Stimulated activated CD4-positive, alpha-beta T cell treated with anti-CD3 and anti-CD28 coated beads, Interleukin-12 subunit alpha, Interleukin-12 subunit beta, amount 100 ng/mL, for 48 hours (primary cell): ENCODE data around the gene CORO7.

Experiments
- DNase-seq, 3 donors: peaks; one replicate each; pipeline ENCODE4 v3.0.0-alpha.2; 2020; ENCODE audit warnings: low read depth in 2 of 3, low spot score in 1 of 3

CORO7 gene

DNA sequence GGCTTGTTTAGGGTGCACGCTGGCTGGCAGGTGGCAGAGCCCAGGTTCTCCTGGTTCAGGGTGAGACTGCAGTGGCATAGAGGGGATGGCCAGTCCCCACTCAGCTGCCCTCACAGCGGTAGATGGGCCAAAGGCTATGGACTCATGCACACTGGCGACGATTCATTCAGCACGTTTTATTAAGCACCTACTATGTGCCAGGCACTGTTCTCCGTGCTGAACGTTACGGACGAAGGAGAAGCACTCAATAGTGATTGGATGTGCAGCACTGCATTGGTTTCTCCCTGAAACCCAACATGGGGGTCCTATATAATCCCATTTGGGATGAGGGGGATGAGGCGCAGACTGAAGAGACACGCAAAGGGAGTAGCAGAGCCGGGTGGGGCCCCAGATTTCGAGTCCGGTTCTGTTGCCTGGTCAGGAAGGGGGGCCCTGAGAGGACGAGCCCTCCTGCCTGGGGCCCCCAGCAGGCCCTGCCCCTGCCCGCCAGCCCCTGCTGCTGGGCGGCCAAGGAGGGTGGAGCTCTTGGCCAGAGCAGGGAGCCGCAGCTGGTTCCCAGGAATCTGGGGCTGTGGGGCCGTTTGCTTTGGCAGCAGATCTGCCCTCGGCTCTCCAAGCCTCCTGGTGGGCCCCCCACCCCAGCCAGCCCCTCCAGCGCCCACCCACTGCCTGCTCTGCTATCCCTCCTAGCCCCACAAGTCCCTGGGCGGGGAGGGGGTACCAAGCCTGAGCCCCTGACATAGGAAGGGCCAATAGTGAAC lies 91.7 kb downstream of the CORO7 start:
- no peak for DNase-seq

DNA sequence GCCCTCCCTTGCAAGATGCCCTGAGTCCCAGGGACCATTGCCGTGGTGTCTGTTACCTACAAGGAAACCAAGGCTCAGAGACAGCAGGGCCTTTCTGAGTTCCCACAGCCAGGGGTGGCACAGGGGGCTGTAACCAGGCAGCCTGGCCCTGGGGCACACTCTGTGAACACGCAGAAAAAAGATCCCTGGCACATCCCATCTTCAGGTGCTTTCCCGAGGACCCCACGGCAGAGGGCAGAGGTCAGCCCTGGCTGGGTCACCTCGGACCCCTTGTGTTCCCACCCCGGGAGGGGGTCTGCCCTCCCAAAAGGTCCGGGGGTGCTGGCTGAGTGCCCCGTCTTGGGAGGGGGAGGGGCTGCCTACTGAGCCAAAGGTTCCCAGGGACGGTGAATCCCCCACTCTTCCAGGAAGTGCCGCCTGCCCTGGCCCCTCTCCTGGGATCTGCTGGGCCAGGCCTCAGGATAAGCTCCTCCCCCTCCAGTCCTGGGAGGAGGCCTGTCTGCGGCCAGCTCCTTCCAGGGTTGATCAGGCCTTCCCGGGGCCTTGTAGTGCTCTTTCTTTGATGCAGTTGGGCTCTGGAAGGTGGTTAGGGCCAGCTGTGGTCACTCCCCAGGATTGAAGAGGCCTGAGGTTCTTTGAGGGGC lies 92.4 kb downstream of the CORO7 start:
- DNase-seq = no peak

DNA sequence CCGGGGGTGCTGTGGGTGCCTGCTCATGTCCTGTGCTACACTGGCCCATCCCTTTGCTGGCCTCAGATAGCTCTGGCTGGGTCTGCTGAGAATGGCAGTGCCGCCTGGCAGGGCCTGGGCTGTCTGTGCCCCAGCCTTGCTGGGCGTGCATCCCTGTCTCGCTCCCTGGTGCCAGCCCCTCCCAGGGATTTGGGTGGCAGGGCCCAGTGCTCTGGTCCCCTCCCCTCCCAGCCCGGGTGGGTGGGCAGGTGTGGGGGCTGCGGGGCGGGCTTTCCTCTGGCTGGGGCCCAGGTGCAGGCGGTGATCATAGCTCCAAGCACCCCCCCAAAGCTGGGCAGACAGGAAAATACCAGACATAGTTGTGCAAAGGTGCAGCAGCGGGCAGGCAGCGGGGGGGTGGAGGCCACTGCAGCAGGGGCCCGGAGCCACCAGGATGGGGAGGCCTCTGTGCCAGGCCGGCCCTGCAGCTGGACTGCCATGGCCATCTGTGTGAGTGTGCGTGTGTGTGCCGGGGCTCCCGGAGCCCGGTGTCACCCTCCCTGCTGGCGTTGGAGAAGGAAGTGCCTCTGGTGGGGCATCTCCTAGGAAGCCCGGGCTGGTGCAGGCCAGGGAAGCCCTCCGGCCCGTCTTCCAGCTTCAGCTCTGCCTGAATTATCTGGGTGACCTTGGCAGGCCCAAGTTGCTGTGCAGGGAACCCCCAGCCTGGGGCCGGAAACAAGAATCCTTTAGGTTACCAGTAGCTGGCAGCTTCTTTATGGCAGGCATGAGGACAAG lies 93.1 kb downstream of the CORO7 start:
- DNase-seq = no peak

DNA sequence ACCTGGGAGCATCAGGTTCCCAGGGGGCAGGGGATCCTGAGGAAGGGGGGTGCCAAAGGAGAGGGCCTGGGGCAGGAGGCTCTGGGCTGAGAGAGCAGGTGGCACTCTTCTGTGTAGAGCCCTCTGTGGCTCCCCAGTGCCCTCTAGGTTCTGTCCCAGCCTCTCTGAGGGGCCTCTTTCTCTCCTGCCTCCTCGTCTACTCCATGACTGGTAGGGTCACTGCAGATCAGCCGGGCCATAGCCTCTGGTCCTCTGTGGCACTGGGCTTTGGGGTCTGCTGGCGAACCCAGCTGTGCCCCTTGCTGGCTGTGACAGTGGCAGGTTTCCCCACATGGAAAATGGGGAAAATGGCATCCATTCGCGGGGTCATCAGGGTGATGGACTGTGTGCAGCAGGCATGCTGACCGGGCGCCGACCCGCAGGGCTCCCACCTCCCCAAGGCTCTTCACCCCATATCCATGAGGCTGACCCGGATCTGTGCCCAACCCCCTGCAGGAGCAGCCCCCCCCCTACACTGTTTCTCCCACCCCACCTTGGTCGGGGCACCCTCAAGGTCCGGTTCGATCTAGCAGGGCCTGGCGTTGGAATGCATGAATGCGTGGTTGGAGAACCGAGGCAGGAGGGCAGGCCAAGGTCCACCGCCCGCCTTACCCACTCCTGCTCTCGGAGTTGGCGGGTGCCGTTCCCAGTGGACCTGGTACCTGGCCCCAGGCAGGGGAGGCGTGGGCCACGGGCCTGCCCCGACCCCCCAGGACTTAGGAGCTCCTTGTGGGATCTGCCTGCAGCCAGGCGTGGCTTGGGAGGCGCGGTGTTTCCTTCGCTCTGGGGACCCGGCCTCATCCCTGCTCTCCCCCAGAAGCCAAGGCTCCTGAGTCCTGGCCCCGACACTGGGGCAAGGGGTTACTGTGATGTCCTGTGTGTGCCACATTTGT lies 94.0 kb downstream of the CORO7 start:
- DNase-seq = no peak

DNA sequence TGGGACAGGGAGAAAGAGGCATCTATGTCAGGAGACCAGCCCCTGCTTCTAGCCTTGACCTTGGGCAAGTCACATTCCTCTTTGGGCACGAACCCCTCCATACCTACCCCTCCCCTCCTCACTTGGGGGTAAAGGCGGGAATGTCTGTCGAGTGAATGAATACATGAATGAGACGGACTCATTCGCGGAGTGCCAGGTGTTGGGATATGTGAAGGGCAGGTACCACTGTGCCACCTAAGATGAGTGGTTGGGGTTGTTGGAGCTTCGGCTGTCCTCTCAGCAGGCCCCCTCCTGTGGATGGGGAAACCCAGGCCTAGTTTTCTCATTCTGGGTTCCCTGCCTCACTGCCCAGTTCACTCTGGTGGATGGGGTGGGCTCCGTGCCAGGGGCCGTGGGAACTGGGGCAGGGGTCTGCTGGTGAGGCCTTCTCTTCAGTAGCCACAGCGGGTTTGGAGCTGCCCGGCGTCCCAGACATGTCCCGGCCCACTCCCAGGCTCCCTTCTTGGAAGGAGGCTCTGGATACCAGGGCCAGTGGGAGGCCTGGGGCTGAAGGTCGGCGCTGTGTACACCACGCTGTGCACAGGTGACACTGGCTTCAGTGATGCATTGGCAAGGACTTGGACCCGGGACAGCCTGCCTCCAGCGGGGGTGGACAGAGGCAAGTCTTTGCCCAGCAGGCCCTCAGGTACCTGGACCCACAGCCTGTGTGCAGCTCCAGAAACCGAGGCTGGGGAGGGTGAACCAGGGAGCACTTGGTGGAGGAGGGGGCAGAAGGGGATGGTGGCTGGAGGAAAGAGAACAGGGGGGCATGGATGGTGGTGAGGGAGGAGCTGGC lies 94.9 kb downstream of the CORO7 start:
- DNase-seq = no peak

DNA sequence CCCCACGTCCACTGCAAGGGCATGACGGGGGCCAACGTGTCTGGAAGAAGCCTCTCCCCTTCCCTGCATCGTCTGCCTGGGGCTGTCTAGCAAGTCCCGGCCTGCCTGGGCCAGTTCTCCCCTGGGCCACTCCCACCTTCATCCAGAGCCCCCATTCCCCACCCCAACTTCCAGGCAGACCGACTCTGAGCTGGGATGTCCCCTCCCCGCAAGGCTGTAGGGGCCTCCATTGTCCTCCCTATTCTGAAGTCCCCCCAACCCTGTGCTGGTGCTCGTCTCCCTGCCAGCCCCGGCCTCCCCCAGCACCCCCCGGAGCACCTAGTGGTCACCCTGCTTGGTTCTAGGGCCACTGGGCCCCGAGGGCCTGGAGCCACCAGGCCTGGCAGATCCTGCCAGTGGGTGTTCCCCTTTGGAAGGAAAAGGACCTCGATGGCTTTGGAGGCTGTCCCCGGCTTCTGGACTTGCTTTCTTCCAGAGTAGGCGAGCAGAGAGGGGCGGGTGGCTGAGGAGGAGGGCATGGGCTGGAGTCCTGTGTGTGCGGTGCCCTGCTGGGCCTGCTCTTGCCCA lies 95.7 kb downstream of the CORO7 start:
- DNase-seq = no peak

DNA sequence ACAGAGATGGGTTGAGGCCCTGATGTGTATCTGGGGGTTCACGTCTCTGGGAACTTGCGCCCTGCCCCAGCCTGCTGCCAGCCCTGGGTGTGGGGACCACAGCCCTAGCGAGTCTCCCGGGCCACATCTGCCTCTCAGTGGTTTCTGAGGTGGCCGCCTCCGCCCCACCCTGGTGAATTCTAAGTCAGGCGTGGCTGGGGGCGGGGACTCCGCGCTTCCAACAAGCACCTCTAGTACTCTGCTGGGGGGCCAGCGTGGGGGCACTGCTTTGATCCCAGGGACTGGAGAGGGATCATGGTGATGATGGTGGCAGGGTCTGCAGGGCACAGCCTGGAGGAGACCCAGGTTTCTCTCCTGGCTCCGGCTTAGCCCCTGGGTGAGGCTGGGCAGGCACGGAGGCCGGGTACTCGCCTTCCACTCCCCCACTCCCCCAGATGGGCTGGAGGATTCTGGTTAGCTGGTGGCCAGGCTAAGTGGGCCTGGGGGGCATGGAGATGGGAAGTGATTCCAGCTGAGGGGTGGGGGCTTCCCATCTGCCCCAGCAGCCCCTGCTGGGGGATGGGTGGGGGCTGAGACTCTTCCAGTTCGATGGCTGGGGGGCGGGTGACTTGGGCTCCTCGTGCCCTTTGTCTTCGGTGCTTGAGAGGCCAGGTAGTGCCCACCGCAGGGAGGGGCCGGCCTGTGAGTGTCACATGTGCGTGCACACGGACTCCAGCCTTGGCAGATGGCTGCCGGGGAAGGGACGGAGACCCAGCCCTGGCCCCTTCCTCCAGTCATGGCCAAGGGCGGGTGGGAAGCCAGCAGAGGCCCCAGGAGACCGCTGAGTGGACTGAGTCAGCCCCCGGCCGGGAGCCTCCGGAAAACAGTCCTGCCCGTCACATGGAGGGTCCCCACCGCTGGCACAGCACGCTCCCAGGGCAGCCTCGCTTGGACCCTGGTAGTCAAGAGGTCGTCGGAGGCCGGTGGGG lies 96.7 kb downstream of the CORO7 start:
- DNase-seq = peak in 1 of 3 donors; percentile 50

DNA sequence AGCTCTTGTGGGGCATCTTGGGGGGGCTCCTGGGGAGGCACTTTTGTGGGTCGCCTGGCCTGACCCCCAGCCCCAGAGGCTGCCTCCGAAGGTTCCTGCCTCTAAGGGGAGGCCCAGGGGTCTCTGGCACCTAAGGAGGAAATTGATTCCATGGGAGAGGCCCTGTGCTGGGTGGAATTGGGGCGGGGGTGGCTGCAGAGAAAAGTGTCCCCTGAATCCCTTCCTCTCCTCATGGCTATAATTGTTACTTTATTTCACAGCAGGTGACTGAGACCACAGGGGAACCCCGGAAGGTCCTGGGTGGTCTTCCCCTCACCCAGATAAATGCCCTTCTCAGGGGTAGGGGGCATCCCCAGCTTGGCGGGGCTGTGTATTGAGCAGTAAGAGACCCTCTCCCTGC lies 97.4 kb downstream of the CORO7 start:
- DNase-seq = no peak

DNA sequence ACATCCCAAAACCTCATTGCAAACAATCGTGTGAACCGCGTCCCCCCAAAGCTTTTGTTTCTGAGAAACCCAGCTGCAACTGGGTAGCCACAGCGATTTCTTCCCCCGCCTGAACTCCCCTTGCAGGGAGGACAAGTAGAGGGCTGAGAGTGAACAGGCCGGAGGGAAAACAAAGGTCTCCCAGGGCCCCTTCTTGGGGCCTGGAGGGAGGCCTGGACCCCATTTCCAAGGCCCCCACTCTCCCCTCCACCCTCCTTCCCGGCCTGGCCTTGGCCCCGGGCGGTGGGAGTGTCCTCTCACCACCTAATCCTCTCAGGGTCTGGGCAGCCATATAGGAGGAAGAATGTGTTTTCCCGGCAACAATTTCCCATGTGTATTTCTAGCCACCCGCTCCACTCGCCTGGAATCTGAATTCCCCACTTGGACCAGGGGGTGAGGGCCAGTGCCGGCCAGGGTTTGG lies 97.9 kb downstream of the CORO7 start:
- no peak for DNase-seq

DNA sequence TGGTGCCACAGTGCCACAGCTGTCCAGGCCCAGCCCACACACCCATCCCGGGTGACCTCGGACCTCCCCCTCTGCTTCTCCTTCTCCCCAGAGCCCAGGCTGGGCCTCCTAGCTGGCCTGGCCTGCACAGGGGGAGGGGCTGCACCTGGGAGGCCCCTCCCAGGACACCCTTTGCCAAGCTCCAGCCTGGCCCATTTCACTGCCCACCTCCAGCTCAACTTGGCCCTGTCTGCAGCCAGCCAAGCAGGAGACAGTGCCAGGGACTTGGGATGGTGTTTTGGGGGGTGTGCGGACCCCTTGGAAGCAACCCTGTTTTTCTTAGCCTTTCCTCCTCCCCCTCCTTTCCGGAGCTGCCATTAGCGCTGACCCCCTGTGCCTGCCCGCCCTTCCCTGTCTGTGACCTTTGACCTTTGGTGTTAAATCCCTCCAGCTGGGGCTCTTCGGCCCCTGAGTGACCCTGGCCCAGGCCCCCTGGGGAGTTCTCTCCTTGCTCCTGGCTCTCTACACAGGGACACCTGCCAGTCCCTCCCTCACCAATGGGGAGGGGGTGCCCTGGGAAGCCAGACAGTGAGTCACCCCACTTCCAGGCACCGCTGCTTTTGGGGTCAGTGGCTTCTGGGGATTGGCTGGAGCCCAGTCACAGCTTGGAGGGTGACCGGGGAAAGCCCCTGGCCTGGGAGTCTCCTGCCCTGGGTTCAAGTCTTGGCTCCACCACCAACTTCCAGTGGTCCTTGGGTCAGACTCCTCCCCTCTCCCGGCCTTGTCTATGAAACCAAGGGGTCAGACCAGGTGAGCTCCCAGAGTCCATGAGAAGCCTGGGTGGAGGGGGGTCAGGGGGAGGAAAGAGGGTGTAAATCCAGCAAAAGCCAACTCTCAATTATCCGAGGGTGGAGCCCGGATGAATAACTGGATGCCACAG lies 98.6 kb downstream of the CORO7 start:
- no peak for DNase-seq

DNA sequence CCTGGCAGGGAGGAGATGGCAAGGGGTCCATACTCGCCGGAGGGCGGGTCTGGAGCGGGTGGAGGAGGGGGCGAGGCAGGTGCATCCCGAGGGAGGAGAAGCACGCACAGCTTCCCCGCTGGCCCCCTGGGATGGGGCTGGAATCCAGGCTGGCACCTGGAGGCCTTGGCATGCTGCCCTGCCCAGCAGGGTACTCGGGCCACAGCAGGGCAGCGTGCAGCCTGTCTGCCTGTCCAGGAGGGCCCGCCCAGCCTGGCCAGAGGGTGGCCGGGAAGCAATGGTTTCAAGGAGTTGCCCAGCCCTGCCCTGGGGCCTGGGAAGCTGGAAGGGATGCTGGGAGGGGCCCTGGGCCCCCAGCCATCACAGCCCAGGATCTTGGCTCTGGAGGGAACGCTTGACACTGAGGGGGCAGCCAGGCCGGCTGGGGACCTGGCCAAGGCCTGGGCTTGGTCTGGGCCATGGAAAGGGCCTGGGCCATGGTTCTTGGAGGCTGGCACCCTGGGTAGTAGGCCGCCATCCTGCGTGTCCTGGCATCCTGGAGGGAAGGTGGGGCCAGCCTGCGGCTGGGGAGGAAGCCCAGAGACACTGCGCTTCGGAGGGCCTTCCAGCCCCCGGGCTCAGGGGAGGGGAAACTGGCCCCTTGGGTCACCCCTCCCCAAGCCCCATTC lies 99.4 kb downstream of the CORO7 start:
- no peak for DNase-seq

DNA sequence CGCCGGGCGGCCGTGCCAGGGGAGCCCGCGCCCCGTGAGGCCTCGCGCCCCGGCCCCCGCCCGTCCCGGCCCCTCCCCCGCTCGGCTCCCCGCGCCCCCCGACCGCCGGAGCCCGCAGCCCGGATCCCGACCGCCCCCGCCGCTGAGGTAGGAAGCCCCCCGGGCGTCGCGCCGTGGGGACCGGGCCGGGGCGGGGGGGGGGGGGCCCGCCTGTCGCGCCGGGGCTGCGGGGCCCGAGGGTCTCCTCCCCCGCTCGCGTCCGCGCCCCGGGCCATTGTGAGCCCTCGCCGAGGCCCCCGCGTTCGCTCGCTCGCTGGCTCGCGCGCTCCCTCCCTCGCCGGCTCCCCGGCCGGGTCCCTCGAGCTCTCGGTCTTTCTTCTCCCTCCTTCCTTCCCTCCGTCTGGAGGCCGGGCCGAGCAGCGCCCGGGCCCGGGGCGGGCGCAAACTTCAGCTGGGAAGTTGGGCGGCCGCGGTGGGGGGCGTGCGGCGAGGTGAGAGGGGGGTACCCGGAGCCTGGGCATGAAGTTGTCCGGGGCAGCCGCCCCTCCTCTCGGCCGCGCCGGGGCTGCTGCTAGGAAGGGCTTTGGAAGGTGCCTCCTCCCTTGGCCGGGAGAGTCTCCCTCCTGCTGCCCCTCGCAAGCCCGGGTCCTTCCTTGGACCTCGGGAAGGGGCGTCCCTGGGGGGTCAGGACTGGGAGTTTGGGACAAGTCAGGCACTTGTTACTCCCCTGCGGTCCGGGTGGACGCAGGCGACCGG lies 100.1 kb downstream of the CORO7 start:
- no peak for DNase-seq

DNA sequence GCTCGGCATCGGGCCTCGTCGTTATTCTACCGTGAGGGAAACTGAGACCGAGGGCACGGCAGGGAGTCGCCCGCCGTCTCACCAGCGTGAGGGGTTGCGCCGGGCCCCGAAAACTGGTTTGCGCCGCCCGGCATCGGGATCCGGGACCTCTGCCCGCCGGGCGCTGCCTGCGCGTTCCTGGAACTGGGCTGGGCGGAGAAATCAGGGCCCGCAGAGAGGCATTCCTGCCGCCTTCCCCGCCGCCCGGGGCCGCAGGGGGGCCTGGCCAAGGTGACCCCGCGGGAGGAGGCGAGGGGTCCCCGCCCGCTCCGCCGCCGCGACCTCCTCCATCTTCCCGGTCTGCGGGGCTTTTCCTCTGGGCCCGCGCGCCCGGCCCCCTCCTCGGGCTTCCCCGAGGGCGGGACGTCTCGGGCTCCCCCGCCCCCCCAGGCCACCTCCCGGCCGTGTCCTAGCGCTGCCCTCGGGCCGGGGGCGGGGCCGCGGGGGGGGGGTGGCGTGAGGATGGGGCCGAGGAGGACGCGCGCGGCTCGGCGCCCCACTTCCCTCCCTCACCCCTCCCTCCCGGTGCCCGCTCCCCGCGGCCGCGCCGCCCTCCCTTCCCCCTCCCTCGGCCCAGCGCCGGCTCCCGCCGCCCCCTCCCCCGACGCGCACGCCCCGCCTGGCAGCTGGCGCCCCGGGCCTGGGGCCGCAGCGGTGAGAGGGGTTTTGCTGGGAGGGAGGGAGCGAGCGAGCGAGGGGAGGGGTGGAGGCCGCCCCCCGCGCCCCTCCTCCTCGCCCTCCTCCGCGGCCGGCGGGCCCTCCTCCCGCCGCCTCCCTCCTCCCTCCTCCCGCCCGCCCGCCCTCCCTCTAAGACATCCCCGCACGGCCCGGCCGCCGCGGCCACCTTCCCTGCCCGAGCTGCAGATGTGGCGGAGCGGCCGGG lies 100.9 kb downstream of the CORO7 start, which contains the start of gene GLIS2:
TSS of gene GLIS2 (plus strand) at position 882 of the 922 bp plus-strand sequence. CDS start 16,214 bp downstream, outside the sequence.
- no peak for DNase-seq

DNA sequence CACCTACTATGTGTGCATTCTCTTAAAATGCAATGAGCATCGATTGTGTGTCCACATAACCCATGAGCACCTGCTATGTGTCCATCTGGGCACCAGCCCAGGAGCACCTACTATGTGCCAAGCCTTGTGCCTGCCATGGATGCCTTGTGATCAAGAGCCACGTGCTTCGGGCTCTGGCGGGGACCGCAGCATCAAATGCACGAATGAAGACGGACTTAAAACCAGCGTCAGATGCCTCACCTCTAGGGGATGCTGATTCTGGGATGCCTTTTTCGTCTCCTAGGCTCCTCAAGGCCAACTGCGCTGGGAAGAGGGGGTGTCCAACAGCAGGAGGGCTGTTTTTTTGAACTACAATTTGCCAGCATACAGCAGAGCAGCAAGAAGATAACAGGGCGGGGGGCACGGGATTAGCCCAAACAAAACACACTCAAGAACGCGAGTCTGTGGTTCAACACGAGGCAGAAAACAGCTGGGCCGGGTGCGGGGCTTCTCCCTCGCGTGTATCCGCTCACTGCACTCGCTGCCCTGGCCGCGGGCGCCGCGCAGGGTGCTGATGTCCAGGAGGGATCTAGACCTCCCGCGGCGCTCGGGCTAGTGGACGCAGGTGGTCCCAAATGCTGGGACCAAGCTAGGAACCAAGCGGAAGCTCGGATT lies 101.7 kb downstream of the CORO7 start:
- DNase-seq = no peak
